ENCODE measurements around the gene FBXO30. TPM values are rescaled to one million over a fixed set of nuclear protein-coding genes. Genes with fewer than 3 reads are reported as not detected.

Gene FBXO30
- total and polyA plus RNA-seq, 9 of the 15 experiments (the other 6 are each of a cell fraction or from before 2014, with no cell fraction given): 3.6 to 12.8 (median 7.1) TPM

- TF ChIP-seq ZBTB40 (IDR thresholded peaks at IDR 0.05) (no peak), ZBTB40 (CRISPR knock-in tag; IDR thresholded peaks at IDR 0.05) (no peak), PML (IDR thresholded peaks at IDR 0.05; ENCODE audit: low read length) (no peak)
Observed at GRCh38 chr6:145823328-145823944, 8.8 kb upstream of the FBXO30 start (continued).

Data from K562 (cell line).